ENCODE data around the gene SLC4A4. TPM values are rescaled to one million over a fixed set of nuclear protein-coding genes. Genes with fewer than 3 reads are reported as not detected.
"Not testable (repeated sequence)": the region's sequence is repeated elsewhere in the genome, so short reads cannot be mapped to it uniquely, and the experiment has no call there.

The SLC4A4 gene
- total RNA-seq, 2 donors from 2014 or later = 3.1 to 6.3 TPM

DNA sequence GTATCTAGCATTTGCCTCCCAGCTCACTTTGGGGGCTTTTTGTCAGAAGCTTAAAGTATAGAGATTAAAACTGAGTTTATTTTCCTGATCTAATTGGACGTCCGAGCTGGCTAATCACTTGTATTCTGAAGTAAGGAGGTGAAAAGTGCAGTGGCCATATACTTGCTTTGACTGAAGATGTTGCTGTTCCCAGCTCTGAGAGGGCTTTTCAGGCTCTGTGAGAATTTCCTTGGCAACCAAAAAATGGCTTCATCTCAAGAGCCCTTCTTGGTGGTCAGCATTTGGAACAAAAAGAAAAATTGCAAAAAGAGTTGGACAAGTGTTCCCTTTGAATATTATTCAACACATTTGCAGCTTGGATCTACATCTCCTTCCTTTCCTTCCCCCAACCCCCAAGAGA lies 67.0 kb downstream of the SLC4A4 start:
- Mint-ChIP-seq H3K4me3 (no peak overlapping the region), H3K9me3 (peaks cover 10% of the 10 kb centered on the region), H3K27me3 (no peaks in the 10 kb centered on the region), H3K36me3 (peaks cover 12% of the 10 kb centered on the region), H3K4me1 (ENCODE audit: low read depth in 2 of 2) (peaks cover 11 to 12% of the 10 kb centered on the region in 2 donors), H3K27ac (peak overlapping the region in 1 of 2 donors; percentile 58)
- ATAC-seq (no peak), DNase-seq (ENCODE audit: low spot score) (no peak)

GRCh38 chr4:71406459-71406963 lies 67.7 kb downstream of the SLC4A4 start:
- Mint-ChIP-seq H3K4me3 (no peak overlapping the region), H3K27me3 (no peaks in the 10 kb centered on the region), H3K9me3 (peaks cover 10% of the 10 kb centered on the region), H3K4me1 (ENCODE audit: low read depth in 2 of 2) (peaks cover 11 to 12% of the 10 kb centered on the region in 2 donors), H3K36me3 (peaks cover 12% of the 10 kb centered on the region), H3K27ac (peak overlapping the region in 1 of 2 donors; percentile 58)
- DNase-seq (ENCODE audit: low spot score) (no peak), ATAC-seq (no peak)

GRCh38 chr4:71408961-71409360 lies 70.1 kb downstream of the SLC4A4 start:
- not testable (repeated sequence) for H3K4me3 Mint-ChIP-seq; DNase-seq (ENCODE audit: low spot score); ATAC-seq; H3K27me3 Mint-ChIP-seq; H3K27ac Mint-ChIP-seq
- peaks cover 11 to 12% of the 10 kb centered on the region in 2 donors for H3K4me1 Mint-ChIP-seq (ENCODE audit: low read depth in 2 of 2)
- peaks cover 10% of the 10 kb centered on the region for H3K9me3 Mint-ChIP-seq
- H3K36me3 Mint-ChIP-seq = peaks cover 12% of the 10 kb centered on the region

GRCh38 chr4:71411981-71412380 lies 73.2 kb downstream of the SLC4A4 start:
- Mint-ChIP-seq H3K36me3 (peaks cover 12% of the 10 kb centered on the region), H3K4me1 (ENCODE audit: low read depth in 2 of 2) (no peaks in the 10 kb centered on the region), H3K27me3 (no peaks in the 10 kb centered on the region), H3K9me3 (peaks cover 10% of the 10 kb centered on the region), H3K27ac (no peak overlapping the region), H3K4me3 (no peak overlapping the region)
- no peak for ATAC-seq
- no peak for DNase-seq (ENCODE audit: low spot score)

DNA sequence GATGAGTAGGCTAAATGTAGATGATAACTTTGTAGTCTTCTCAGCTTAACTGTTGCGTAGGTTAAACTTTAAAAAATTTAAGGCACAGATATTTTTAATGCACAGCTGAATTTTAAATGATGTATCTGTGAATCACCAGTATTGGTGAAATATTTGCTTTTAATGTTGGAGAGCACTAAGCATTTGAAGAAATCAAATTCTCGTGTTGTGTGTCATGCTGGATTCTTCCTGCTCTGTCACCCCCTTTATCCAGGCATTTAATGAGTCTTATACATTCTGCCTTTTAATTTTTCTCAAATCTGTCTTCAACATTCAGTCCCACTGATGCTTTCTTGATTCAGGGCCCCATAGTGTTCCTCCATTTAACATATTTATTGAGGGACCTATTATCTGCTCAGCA lies 76.7 kb downstream of the SLC4A4 start:
- no peaks in the 10 kb centered on the region for H3K27me3 Mint-ChIP-seq
- no peaks in the 10 kb centered on the region for H3K4me1 Mint-ChIP-seq (ENCODE audit: low read depth in 2 of 2)
- ATAC-seq (no peak), DNase-seq (ENCODE audit: low spot score) (no peak)
- no peaks in the 10 kb centered on the region for H3K36me3 Mint-ChIP-seq
- H3K4me3 Mint-ChIP-seq = no peak overlapping the region
- H3K9me3 Mint-ChIP-seq = no peaks in the 10 kb centered on the region
- no peak overlapping the region for H3K27ac Mint-ChIP-seq

GRCh38 chr4:71417150-71417549 lies 78.3 kb downstream of the SLC4A4 start:
- H3K36me3 Mint-ChIP-seq = peaks cover 4% of the 10 kb centered on the region
- DNase-seq (ENCODE audit: low spot score) (no peak), ATAC-seq (no peak)
- peaks cover 3% of the 10 kb centered on the region for H3K9me3 Mint-ChIP-seq
- H3K4me3 Mint-ChIP-seq = no peak overlapping the region
- H3K27me3 Mint-ChIP-seq = no peaks in the 10 kb centered on the region
- H3K27ac Mint-ChIP-seq = no peak overlapping the region
- no peaks in the 10 kb centered on the region for H3K4me1 Mint-ChIP-seq (ENCODE audit: low read depth in 2 of 2)

DNA sequence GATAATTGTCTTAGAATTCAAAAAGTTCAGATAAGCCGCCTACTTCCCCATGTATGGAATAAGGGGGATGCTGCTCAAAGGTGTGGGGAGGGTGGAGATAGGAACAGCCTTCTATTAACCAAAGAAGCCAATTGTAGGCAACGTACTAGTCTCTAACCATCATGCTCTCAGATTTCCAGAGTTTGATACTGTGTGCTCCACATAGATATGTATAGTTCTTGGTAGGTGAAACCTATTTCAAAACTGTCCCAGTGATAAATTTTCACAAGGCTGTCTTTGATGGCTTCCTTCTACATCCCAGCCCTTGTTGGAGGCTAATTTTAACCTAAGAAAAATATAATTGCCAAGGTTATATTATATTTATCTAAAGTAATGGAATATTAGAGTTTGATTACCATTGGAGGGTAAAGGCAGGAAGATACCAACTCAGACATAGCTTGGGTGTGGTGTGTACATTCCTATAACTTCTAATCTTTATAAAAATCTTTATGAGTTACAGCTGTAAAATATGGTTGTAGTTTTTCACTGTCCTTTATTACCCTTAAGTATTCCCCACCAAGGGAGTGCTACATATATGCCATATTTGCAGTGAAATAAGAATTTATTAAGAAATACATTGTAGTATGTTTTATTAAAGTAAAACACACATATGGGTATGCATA lies 87.7 kb downstream of the SLC4A4 start:
- no peaks in the 10 kb centered on the region for H3K27me3 Mint-ChIP-seq
- no peak overlapping the region for H3K27ac Mint-ChIP-seq
- no peak for DNase-seq (ENCODE audit: low spot score)
- peaks cover 3% of the 10 kb centered on the region for H3K36me3 Mint-ChIP-seq
- no peak for ATAC-seq
- no peaks in the 10 kb centered on the region for H3K4me1 Mint-ChIP-seq (ENCODE audit: low read depth in 2 of 2)
- no peak overlapping the region for H3K4me3 Mint-ChIP-seq
- peaks cover 1% of the 10 kb centered on the region for H3K9me3 Mint-ChIP-seq

DNA sequence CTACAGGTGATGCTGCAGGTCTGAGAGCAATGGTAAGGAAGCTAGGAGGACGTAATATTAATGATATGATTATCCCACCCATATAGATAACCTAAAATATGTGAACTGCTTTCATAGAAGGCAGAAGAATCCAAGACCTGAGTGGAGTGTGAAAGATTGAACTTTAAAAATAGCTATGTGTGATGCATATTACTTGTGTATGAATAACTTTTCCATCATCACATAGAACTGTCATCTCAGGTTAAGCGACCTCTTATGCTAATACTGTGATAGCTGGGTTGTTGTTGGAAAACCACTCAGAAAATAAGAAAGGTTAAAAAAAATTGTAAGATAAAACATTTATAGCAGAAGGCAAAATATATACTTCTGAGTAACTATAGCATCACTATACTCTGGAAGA lies 90.3 kb downstream of the SLC4A4 start:
- Mint-ChIP-seq H3K36me3 (no peaks in the 10 kb centered on the region), H3K9me3 (no peaks in the 10 kb centered on the region), H3K27me3 (no peaks in the 10 kb centered on the region), H3K4me3 (no peak overlapping the region), H3K4me1 (ENCODE audit: low read depth in 2 of 2) (peaks cover 0 to 4% of the 10 kb centered on the region in 2 donors), H3K27ac (no peak overlapping the region)
- ATAC-seq = no peak
- no peak for DNase-seq (ENCODE audit: low spot score)

- ATAC-seq (no peak), DNase-seq (ENCODE audit: low spot score) (no peak)
- Mint-ChIP-seq H3K4me1 (ENCODE audit: low read depth in 2 of 2) (peaks cover 0 to 4% of the 10 kb centered on the region in 2 donors), H3K9me3 (no peaks in the 10 kb centered on the region), H3K4me3 (no peak overlapping the region), H3K27me3 (no peaks in the 10 kb centered on the region), H3K36me3 (no peaks in the 10 kb centered on the region), H3K27ac (no peak overlapping the region)
Observed at GRCh38 chr4:71429962-71430361, 91.1 kb downstream of the SLC4A4 start.

DNA sequence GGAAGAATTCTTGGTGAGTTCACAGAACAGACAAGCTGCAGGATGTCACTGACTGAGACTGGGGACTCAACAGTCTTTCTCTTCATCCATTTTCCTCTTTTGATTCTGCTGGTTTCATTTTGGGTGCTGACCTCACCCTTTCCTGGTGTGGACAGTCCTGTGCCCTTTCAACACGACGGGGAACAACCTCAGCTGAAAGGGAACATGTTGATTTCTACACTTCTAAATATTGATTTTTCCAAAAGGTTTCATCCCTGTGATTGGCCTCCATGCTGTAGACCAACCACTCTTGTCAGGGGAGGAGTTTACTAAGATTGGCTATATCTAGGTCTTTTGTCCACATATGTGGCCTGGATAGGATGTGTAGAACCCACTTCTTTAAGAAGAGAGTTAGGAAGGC lies 91.8 kb downstream of the SLC4A4 start:
- no peaks in the 10 kb centered on the region for H3K9me3 Mint-ChIP-seq
- no peaks in the 10 kb centered on the region for H3K36me3 Mint-ChIP-seq
- DNase-seq (ENCODE audit: low spot score) = no peak
- ATAC-seq = no peak
- peaks cover 0 to 4% of the 10 kb centered on the region in 2 donors for H3K4me1 Mint-ChIP-seq (ENCODE audit: low read depth in 2 of 2)
- no peak overlapping the region for H3K4me3 Mint-ChIP-seq
- H3K27ac Mint-ChIP-seq = no peak overlapping the region
- H3K27me3 Mint-ChIP-seq = no peaks in the 10 kb centered on the region

- Mint-ChIP-seq H3K27me3 (no peaks in the 10 kb centered on the region), H3K36me3 (no peaks in the 10 kb centered on the region), H3K9me3 (peaks cover 3% of the 10 kb centered on the region), H3K4me3 (no peak overlapping the region), H3K27ac (no peak overlapping the region), H3K4me1 (ENCODE audit: low read depth in 2 of 2) (no peaks in the 10 kb centered on the region)
- ATAC-seq = no peak
- no peak for DNase-seq (ENCODE audit: low spot score)
Observed at GRCh38 chr4:71440612-71441011, 101.8 kb downstream of the SLC4A4 start.

- no peak for DNase-seq (ENCODE audit: low spot score)
- H3K27me3 Mint-ChIP-seq = no peaks in the 10 kb centered on the region
- H3K4me1 Mint-ChIP-seq (ENCODE audit: low read depth in 2 of 2) = no peaks in the 10 kb centered on the region
- H3K4me3 Mint-ChIP-seq = no peak overlapping the region
- no peak for ATAC-seq
- peaks cover 3% of the 10 kb centered on the region for H3K9me3 Mint-ChIP-seq
- H3K27ac Mint-ChIP-seq = no peak overlapping the region
- no peaks in the 10 kb centered on the region for H3K36me3 Mint-ChIP-seq
Observed at GRCh38 chr4:71441186-71442169, 102.7 kb downstream of the SLC4A4 start.

GRCh38 chr4:71442336-71442735 lies 103.5 kb downstream of the SLC4A4 start:
- Mint-ChIP-seq H3K9me3 (peaks cover 3% of the 10 kb centered on the region), H3K27ac (no peak overlapping the region), H3K4me1 (ENCODE audit: low read depth in 2 of 2) (no peaks in the 10 kb centered on the region), H3K4me3 (no peak overlapping the region), H3K27me3 (no peaks in the 10 kb centered on the region), H3K36me3 (no peaks in the 10 kb centered on the region)
- ATAC-seq (no peak), DNase-seq (ENCODE audit: low spot score) (no peak)

- Mint-ChIP-seq H3K4me1 (ENCODE audit: low read depth in 2 of 2) (no peaks in the 10 kb centered on the region), H3K27ac (no peak overlapping the region), H3K4me3 (no peak overlapping the region), H3K27me3 (no peaks in the 10 kb centered on the region), H3K9me3 (peaks cover 3% of the 10 kb centered on the region), H3K36me3 (no peaks in the 10 kb centered on the region)
- ATAC-seq (no peak), DNase-seq (ENCODE audit: low spot score) (no peak)
Observed at GRCh38 chr4:71444395-71444794, 105.6 kb downstream of the SLC4A4 start.
